SK-N-SH (cell line): ENCODE measurements around the gene ZNF487. TPM values are rescaled to one million over a fixed set of nuclear protein-coding genes. Genes with fewer than 3 reads are reported as not detected.
"Not testable (repeated sequence)": the region's sequence is repeated elsewhere in the genome, so short reads cannot be mapped to it uniquely, and the experiment has no call there.

ENCODE experiments used
- CTCF ChIA-PET: fragments of 300-600, 350-600 bp; formaldehyde crosslinking; extraction: SDS; loops from one replicate; lab custom pipeline; 2021; lab: Yijun Ruan, JAX
- POLR2A ChIA-PET: fragments of 350-600 bp; sonication (Branson Sonifier 250); formaldehyde crosslinking; extraction: SDS; loops from one replicate; lab custom pipeline; 2020; ENCODE audit warnings: antibody characterized with exemption, inconsistent platforms; lab: Yijun Ruan, JAX
- DNase-seq: peaks from one replicate; pipeline ENCODE4 v3.0.0; 2012
- H2AFZ ChIP-seq: fragments of 200-600 bp; sonication (generic); 2 replicates; pipeline ENCODE4 v1.8.1; 2016; ENCODE audit warnings: antibody characterized with exemption, mild to moderate bottlenecking, low read depth
- H3F3A ChIP-seq: fragments of 200-600 bp; sonication (generic); replicated peaks from 2 replicates; pipeline ENCODE3; 2016; ENCODE audit warnings: antibody characterized with exemption, mild to moderate bottlenecking; ENCODE audit not compliant: insufficient read depth
- H3K27ac ChIP-seq, 2 experiments: fragments of 200-500 bp in 1 of 2; fragments of 200-600 bp in 1 of 2; sonication (Bioruptor generic) in 1 of 2; sonication (generic), shearing (Covaris generic) in 1 of 2; 2 replicates each; pipeline versions ENCODE4 v1.5.1 to v1.6.1; 2014 to 2016; ENCODE audit warnings: low read depth in 2 of 2, inconsistent platforms in 1 of 2, low read length in 1 of 2, mild to moderate bottlenecking in 1 of 2, mixed read lengths in 1 of 2
- H3K27me3 ChIP-seq: fragments of 200-600 bp; sonication (generic), shearing (Covaris generic); 2 replicates; pipeline ENCODE4 v1.6.1; 2016; ENCODE audit warnings: mixed run types; ENCODE audit not compliant: insufficient read depth
- H3K36me3 ChIP-seq, 2 experiments: fragments of 200-500 bp in 1 of 2; fragments of 200-600 bp in 1 of 2; sonication (Bioruptor generic) in 1 of 2; sonication (generic) in 1 of 2; replicated peaks in 1 of 2; 2 replicates each; pipeline versions ENCODE3 to v1.5.1; 2014 to 2016; ENCODE audit warnings: low read length in 1 of 2, mild to moderate bottlenecking in 1 of 2; ENCODE audit not compliant: insufficient read depth in 2 of 2, control insufficient read depth in 1 of 2
- H3K4me1 ChIP-seq, 2 experiments: fragments of 200-500 bp in 1 of 2; fragments of 200-600 bp in 1 of 2; sonication (Bioruptor generic) in 1 of 2; sonication (generic), shearing (Covaris generic) in 1 of 2; 2 replicates each; pipeline versions ENCODE4 v1.5.1 to v1.6.1; 2014 to 2016; ENCODE audit warnings: low read depth in 1 of 2, low read length in 1 of 2, mixed run types in 1 of 2; ENCODE audit not compliant: insufficient read depth in 2 of 2, control insufficient read depth in 1 of 2
- H3K4me2 ChIP-seq: fragments of 200-600 bp; sonication (generic), shearing (Covaris generic); 2 replicates; pipeline ENCODE4 v1.6.1; 2017; ENCODE audit warnings: mixed run types
- H3K4me3 ChIP-seq, 2 experiments: fragments of 200-500 bp in 1 of 2; fragments of 200-600 bp in 1 of 2; sonication (Bioruptor generic) in 1 of 2; sonication (generic), shearing (Covaris generic) in 1 of 2; 2 replicates each; pipeline versions ENCODE4 v1.5.1 to v1.8.1; 2014 to 2016; ENCODE audit warnings: low read depth in 2 of 2, inconsistent platforms in 1 of 2, low read length in 1 of 2, mild to moderate bottlenecking in 1 of 2, mixed read lengths in 1 of 2, moderate library complexity in 1 of 2
- H3K79me2 ChIP-seq: fragments of 200-600 bp; sonication (generic); 2 replicates; pipeline ENCODE4 v1.8.1; 2017; ENCODE audit warnings: mild to moderate bottlenecking; ENCODE audit not compliant: insufficient read depth
- H3K9ac ChIP-seq: fragments of 200-600 bp; sonication (generic); 2 replicates; pipeline ENCODE4 v1.6.1; 2017; ENCODE audit warnings: mixed run types
- H3K9me2 ChIP-seq: fragments of 200-600 bp; sonication (generic); 2 replicates; pipeline ENCODE4 v1.6.1; 2017; ENCODE audit warnings: mixed run types
- H3K9me3 ChIP-seq: fragments of 200-600 bp; sonication (generic); 2 replicates; pipeline ENCODE4 v1.6.1; 2017; ENCODE audit warnings: mixed run types, mild to moderate bottlenecking, moderate library complexity
- H4K20me1 ChIP-seq: fragments of 200-600 bp; sonication (generic); 2 replicates; pipeline ENCODE4 v1.6.1; 2017; ENCODE audit warnings: mild to moderate bottlenecking, mixed run types; ENCODE audit not compliant: insufficient read depth
- CTCF ChIP-seq: fragments of 200-600 bp; sonication (generic); IDR thresholded peaks from 2 replicates; pipeline ENCODE4 v1.6.1; 2017; ENCODE audit warnings: antibody characterized with exemption, mild to moderate bottlenecking, moderate library complexity
- EP300 ChIP-seq, 2 experiments: IDR thresholded peaks; 2 replicates each; pipeline versions ENCODE4 v1.4.0 to v1.6.1; 2012; ENCODE audit warnings: borderline replicate concordance in 1 of 2, low read depth in 1 of 2, low read length in 1 of 2
- EZH2phosphoT487 ChIP-seq: fragments of 200-600 bp; sonication (generic); IDR thresholded peaks from 2 replicates; pipeline ENCODE4 v1.6.1; 2017; ENCODE audit warnings: low read depth, mixed run types, mild to moderate bottlenecking, antibody characterized with exemption, moderate library complexity, borderline replicate concordance
- FOXJ3 ChIP-seq: sonication (generic); formaldehyde crosslinking; IDR thresholded peaks from 2 replicates; pipeline ENCODE4 v1.5.1; 2020; ENCODE audit warnings: mild to moderate bottlenecking, missing genetic modification reagents
- FOXM1 ChIP-seq: IDR thresholded peaks from 2 replicates; pipeline ENCODE4 v1.4.0; 2012; ENCODE audit warnings: low read depth, mild to moderate bottlenecking
- IRF3 ChIP-seq: fragments of 150-350 bp; IDR thresholded peaks from 2 replicates; pipeline ENCODE4 v1.6.1; 2016; ENCODE audit warnings: mild to moderate bottlenecking, low read depth, low read length
- JUND ChIP-seq: IDR thresholded peaks from 2 replicates; pipeline ENCODE4 v1.4.0; 2012
- MAX ChIP-seq: IDR thresholded peaks from 2 replicates; pipeline ENCODE4 v1.4.0; 2012; ENCODE audit warnings: low read depth
- NFIC ChIP-seq: IDR thresholded peaks from 2 replicates; pipeline ENCODE4 v1.4.0; 2012; ENCODE audit warnings: borderline replicate concordance
- NRF1 ChIP-seq: IDR thresholded peaks from 2 replicates; pipeline ENCODE4 v1.6.1; 2012; ENCODE audit warnings: low read depth, mild to moderate bottlenecking, low read length
- PBX3 ChIP-seq: IDR thresholded peaks from 2 replicates; pipeline ENCODE4; 2012
- SIN3A ChIP-seq: IDR thresholded peaks from 2 replicates; pipeline ENCODE4 v1.6.1; 2012; ENCODE audit warnings: low read depth, mild to moderate bottlenecking, low read length, moderate library complexity, borderline replicate concordance
- SMC3 ChIP-seq: IDR thresholded peaks from 2 replicates; pipeline ENCODE4 v1.6.1; 2012; ENCODE audit warnings: low read depth, low read length, improper control_type of control experiment
- TEAD4 ChIP-seq: IDR thresholded peaks from 2 replicates; pipeline ENCODE4 v1.4.0; 2012; ENCODE audit warnings: mild to moderate bottlenecking, borderline replicate concordance; ENCODE audit not compliant: insufficient read depth
- USF2 ChIP-seq: fragments of 150-350 bp; IDR thresholded peaks from 2 replicates; pipeline ENCODE4 v1.6.1; 2017; ENCODE audit warnings: antibody characterized with exemption, low read length, low read depth, borderline replicate concordance
- WGBS: methylation state at CpG from one replicate; pipeline ENCODE4 v1.1.6; 2017; ENCODE audit warnings: low lambda C conversion rate; 5-methylcytosine and 5-hydroxymethylcytosine counted together
- polyA plus RNA-seq, 3 experiments: library from polyadenylated mRNA; depleted of rRNA; stranded (reverse); fragments of >200 nt; gene quantifications; 2 replicates each; pipeline ENCODE4 v1.2.3, GENCODE V29; 2012

The ZNF487 gene
- polyA plus RNA-seq, 1 of the 3 experiments (the other 2 are of a cell fraction) = 2.7 TPM

GRCh38 chr10:43421519-43421918, 15.4 kb upstream of the ZNF487 start:
- Histone ChIP-seq H3K27me3 (no peaks in the 10 kb centered on the region), H3K4me3 (no peak overlapping the region), H4K20me1 (no peaks in the 10 kb centered on the region), H3K27ac (peak overlapping the region in 1 of 2 experiments; percentile 83; a peak in 2 of 4 replicates), H3K79me2 (no peaks in the 10 kb centered on the region), H3K36me3 (no peaks in the 10 kb centered on the region), H3K9me2 (no peaks in the 10 kb centered on the region), H3K9ac (no peak overlapping the region), H3K4me2 (no peak overlapping the region; the same call in 1 of the 2 replicates), H3F3A (peaks cover 13% of the 10 kb centered on the region), H3K9me3 (no peaks in the 10 kb centered on the region), H2AFZ (peak overlapping the region; percentile 98), H3K4me1 (peaks cover 5% of the 10 kb centered on the region in 2 experiments; a peak in 2 of 4 replicates)
- 95% methylated on average over 6 of the region's 6 CpGs for WGBS
- no peak for DNase-seq
- CTCF ChIA-PET = no interaction called here
- POLR2A ChIA-PET = interaction anchor here (0.7 kb wide), 1 partner anchor 14 kb away, joined by 3 read pairs; no protein-coding TSS in a partner anchor
- TF ChIP-seq JUND (no peak), PBX3 (no peak), EZH2phosphoT487 (no peak), CTCF (no peak), SIN3A (no peak), TEAD4 (no peak), IRF3 (no peak), USF2 (no peak), EP300 (IDR thresholded peaks at IDR 0.05; ENCODE audit: borderline replicate concordance in 1 of 2, low read depth in 1 of 2, low read length in 1 of 2) (no peak), NRF1 (no peak), FOXM1 (no peak), MAX (no peak), NFIC (no peak), SMC3 (no peak), FOXJ3 (CRISPR knock-in tag) (no peak)

GRCh38 chr10:43421944-43422343, 15.0 kb upstream of the ZNF487 start:
- H3K9me3 ChIP-seq, H3K4me1 ChIP-seq, H3K36me3 ChIP-seq, H3K9me2 ChIP-seq, H3K27me3 ChIP-seq, H2AFZ ChIP-seq, CTCF ChIA-PET, DNase-seq, H4K20me1 ChIP-seq, H3K9ac ChIP-seq, H3K4me3 ChIP-seq, H3K79me2 ChIP-seq, H3K4me2 ChIP-seq: not testable (repeated sequence)
- 88% methylated on average over 4 of the region's 4 CpGs for WGBS
- POLR2A ChIA-PET = interaction anchor here (0.7 kb wide), 1 partner anchor 14 kb away, joined by 3 read pairs; no protein-coding TSS in a partner anchor
- Histone ChIP-seq H3K27ac (peak overlapping the region in 1 of 2 experiments; percentile 83; a peak in 1 of 4 replicates), H3F3A (peaks cover 13% of the 10 kb centered on the region)
